Cardiac fibroblast (primary cell): Measurements from ENCODE around the gene FASN.

Experiments
- DNase-seq, 2 donors: peaks; one replicate each; pipeline versions ENCODE4 v3.0.0 to v3.0.0-alpha.2; 2010; ENCODE audit warnings: low read depth in 2 of 2
- H3K4me3 ChIP-seq, 2 donors: replicated peaks in 1 of 2; 1 replicate in 1 of 2; 2 replicates in 1 of 2; pipeline ENCODE4 v1.5.1; 2011; ENCODE audit warnings: low read depth in 2 of 2, low read length in 2 of 2, mild to moderate bottlenecking in 2 of 2, moderate library complexity in 1 of 2
- TF ChIP-seq, protein P1 (sequence below): IDR thresholded peaks from one replicate; pipeline ENCODE4 v1.5.1; 2011; ENCODE audit warnings: low read depth, mild to moderate bottlenecking, low read length, inconsistent platforms

FASN gene

DNA sequence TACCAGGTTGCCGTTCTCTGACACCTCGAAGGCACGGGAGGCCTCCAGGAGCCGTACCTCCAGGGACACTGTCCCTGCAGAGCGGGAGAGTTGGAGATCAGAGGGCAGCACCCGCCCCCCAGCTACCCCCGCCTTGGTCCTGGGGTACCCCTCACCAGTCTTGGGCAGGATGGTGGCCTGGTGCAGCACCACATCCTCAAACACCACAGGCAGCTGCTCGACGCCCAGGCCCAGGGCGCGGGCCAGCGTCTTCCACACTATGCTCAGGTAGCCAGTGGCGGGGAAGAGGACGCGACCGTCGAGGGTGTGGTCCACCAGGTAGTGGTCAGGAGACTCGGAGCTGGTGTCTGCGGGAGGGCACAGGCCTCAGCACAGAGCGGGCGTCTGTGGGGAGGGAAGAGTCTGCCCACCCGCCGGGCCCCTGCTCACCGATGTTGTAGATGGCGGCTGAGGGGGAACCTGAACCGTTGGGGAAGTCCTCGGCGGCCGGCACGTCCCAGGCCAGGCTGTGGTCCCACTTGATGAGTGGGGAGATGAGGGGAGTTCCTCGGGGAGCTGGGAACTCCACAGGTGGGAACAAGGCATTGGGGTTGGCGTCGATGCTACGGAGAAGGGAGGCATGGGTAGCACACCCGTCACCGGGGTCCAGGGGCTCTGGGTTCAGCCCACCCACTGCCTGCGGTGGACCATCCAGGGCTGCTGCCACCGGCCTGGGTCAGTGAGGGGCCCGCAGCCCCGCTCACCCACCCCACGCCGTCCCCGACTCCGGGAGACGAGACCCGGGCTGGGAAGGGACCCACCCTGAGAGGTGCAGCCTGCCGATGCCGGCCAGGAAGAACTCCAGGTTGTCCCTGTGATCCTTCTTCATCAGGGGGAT, 9.8 kb downstream of the FASN start:
- no peak for DNase-seq
- TF ChIP-seq, protein P1, sequence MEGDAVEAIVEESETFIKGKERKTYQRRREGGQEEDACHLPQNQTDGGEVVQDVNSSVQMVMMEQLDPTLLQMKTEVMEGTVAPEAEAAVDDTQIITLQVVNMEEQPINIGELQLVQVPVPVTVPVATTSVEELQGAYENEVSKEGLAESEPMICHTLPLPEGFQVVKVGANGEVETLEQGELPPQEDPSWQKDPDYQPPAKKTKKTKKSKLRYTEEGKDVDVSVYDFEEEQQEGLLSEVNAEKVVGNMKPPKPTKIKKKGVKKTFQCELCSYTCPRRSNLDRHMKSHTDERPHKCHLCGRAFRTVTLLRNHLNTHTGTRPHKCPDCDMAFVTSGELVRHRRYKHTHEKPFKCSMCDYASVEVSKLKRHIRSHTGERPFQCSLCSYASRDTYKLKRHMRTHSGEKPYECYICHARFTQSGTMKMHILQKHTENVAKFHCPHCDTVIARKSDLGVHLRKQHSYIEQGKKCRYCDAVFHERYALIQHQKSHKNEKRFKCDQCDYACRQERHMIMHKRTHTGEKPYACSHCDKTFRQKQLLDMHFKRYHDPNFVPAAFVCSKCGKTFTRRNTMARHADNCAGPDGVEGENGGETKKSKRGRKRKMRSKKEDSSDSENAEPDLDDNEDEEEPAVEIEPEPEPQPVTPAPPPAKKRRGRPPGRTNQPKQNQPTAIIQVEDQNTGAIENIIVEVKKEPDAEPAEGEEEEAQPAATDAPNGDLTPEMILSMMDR, result no peak
- H3K4me3 ChIP-seq, result no peak overlapping the region

DNA sequence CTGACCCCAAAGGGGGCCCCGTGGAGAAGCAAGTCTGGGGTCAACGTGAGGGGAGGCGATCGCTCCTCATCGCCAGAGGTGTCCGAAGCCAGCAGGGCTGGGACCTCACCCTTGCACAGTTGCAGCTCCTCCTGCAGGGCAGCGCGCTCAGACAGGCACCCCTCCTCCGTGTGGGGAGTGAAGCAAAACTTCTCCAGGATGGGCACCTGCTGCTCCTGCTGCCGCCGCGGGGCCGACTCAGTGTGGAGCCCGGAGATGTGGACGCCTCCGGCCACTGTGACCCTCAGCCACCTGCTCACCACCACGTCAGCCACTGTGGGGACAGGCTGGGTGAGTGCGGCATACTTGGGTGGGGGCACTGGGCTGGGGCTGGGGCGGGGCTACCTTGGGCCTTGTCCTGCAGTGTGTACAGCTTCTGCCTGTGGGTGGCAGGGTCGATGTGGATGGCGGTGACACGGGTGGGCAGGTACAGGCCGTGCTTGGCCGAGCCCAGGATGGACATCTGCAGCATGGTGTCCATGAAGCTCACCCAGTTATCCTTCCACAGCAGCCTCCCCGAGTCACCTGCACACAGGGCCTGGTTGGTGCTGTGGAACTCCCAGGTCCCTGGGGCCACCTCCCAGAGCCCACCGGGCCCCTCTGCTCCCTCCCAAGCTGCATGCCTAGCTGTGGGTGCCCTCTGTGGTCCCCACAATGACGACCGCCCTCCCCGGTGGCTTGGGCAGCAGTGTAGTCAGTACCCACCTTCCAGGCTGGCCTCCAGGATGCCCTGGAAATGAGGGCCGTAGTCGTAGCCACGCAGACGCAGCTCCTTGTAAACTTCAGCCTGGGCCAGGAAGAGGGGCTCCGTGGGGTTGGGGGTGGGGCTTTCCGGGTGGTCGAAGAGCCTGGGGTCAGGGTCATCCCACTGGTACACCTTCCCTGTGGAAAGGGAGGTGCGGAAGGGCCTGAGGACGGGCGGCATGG, 10.8 kb downstream of the FASN start:
- no peak overlapping the region for H3K4me3 ChIP-seq
- TF ChIP-seq, protein P1, result no peak
- no peak for DNase-seq

DNA sequence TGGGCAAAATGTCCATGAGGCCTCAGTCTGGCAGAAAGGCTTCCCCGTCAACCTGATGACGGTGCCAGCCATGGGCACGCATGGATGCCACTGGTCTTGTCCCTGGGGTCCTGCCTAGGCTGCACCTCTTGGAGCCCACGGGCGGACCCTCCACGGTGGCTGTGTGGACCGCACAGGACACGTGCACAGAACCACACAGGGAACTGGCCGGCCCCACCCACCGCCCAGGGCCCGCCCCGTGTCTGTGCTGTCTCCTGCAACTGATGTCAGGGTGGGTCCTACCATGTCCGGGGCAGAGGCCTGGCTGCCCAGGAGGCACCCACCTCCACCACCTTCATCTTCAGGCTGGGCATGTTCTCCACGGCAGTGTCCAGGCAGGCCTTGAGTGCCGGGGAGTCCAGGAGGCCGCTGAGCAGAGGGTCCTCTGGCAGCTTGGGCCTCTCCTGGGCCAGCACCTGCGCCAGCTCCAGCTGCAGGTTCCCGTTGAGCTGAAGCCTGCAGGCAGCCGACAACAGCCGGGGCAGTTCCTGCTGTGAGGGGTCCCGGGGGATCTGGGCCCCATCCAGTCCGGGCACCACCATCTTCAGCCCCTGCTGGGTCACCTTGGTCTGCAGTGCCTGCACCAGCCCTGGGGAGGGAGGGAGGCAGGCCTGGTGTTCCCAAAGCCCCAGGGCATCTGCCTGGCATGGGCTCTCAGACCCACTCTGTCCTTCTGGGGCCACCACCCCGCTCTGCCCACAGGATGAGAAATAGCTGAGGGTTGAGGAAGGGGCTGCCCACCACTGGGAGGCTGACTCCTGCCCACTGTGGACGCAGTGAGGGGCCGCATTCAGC, 11.9 kb downstream of the FASN start:
- no peak overlapping the region for H3K4me3 ChIP-seq
- TF ChIP-seq, protein P1, result no peak
- DNase-seq, result no peak

DNA sequence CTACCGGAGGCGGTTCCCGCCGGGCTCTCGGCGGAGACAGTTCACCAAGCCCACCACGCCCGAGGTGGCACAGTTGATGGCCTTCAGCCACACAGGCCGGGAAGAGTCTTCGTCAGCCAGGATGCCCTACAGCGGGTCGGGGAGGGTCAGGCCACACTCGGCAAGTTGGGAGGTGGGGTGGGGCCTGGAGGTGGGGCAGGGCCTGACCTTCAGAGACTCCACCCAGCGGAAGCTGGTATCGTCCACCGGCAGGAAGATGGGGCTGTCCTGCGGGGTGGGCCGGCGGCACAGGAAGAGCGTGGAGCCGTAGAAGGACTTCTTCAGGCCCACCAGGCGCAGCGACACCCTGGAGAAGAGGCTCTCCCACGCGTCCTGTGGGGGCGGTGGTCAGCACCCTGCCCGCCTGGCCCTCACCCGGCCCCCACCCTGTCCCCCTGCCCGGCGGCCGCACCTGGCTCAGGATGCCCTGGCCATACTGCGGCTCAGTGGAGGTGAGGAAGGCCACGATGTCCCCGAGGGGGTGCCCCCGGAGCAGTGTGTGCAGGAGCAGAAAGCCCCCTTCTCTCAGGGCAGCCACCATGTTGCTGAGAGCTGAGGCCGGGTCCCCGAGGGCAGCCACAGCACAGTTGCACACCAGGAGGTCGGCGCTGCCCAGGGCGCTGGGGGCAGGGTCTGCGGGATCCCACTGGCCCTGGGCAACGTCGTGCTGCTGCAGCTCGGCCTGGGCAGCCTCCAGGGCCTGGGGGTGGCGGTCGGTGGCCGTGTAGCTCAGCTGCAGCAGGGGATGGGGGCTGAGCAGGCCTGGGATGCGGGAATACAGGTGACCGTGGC, 12.8 kb downstream of the FASN start:
- DNase-seq, result no peak
- TF ChIP-seq, protein P1, result no peak
- no peak overlapping the region for H3K4me3 ChIP-seq

DNA sequence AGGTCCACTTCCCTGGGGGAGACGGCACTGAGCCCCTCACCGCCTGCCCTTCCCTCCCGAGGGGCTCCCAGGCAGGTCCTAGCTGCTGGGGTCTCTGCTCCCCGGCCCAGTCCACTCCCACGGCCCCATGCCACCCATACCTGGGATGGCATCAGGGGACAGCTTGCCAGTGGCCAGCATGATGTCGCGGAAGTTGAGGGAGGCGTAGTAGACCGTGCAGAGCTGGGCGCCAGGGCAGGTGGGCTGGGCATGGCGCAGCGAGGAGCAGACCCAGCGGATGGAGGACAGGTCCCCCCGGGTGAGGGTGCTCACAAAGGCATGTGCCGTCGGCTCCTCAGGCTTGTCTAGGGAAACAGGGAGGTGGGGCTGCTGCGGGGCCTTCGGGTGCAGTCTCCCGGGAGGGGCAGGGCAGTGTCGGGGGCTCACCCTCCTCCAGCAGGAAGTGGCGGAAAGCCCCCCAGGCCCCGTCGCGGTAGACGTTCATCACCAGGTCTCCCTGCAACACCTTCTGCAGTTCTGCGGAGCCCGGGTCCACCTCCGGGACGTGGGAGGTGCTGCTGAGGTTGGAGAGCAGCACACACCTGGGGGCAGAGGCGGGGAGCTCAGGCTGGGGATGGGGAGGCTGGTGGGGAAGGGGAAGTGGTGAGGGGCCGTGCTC, 13.5 kb downstream of the FASN start:
- TF ChIP-seq, protein P1, result no peak
- no peak overlapping the region for H3K4me3 ChIP-seq
- no peak for DNase-seq
